HG03097 (cell line): Measurements from ENCODE around the gene DCC.

ENCODE experiments used
- ATAC-seq: cut with Tn5 transposase; IDR thresholded peaks from one replicate; pipeline ENCODE4 v1.9.1; 2021; ENCODE audit not compliant: unreplicated experiment, low FRiP score

DCC gene, protein sequence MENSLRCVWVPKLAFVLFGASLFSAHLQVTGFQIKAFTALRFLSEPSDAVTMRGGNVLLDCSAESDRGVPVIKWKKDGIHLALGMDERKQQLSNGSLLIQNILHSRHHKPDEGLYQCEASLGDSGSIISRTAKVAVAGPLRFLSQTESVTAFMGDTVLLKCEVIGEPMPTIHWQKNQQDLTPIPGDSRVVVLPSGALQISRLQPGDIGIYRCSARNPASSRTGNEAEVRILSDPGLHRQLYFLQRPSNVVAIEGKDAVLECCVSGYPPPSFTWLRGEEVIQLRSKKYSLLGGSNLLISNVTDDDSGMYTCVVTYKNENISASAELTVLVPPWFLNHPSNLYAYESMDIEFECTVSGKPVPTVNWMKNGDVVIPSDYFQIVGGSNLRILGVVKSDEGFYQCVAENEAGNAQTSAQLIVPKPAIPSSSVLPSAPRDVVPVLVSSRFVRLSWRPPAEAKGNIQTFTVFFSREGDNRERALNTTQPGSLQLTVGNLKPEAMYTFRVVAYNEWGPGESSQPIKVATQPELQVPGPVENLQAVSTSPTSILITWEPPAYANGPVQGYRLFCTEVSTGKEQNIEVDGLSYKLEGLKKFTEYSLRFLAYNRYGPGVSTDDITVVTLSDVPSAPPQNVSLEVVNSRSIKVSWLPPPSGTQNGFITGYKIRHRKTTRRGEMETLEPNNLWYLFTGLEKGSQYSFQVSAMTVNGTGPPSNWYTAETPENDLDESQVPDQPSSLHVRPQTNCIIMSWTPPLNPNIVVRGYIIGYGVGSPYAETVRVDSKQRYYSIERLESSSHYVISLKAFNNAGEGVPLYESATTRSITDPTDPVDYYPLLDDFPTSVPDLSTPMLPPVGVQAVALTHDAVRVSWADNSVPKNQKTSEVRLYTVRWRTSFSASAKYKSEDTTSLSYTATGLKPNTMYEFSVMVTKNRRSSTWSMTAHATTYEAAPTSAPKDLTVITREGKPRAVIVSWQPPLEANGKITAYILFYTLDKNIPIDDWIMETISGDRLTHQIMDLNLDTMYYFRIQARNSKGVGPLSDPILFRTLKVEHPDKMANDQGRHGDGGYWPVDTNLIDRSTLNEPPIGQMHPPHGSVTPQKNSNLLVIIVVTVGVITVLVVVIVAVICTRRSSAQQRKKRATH (N-terminal part only)

GRCh38 chr18:52339891-52340371 is at the start of gene DCC:
Gene DCC, plus strand, starts transcription at chr18:52340197. Its CDS starts 591 bp downstream, at chr18:52340788.
- no peak for ATAC-seq

- ATAC-seq: no peak
Observed at GRCh38 chr18:52310651-52311050, 29.3 kb upstream of the DCC start.

DNA sequence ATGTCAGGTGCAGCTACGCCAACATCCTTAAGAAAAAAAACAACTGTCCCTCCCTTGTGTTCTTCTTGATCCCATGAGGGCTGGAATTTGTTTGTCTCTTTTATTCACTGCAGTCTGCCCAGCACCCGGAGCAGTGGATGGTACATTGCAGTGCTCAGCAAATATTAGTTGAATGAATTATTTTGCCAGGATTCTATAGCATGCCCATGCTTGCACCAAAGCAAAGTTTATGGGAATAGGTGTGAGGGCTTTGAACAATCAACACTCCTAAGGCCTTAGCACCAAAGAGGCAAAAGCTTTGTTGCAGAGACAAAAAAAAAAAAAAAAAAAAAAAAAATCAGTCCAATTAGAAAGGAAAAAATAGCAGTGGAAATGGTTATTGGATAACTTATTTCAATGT is 28.7 kb upstream of the DCC start:
- ATAC-seq: no peak

DNA sequence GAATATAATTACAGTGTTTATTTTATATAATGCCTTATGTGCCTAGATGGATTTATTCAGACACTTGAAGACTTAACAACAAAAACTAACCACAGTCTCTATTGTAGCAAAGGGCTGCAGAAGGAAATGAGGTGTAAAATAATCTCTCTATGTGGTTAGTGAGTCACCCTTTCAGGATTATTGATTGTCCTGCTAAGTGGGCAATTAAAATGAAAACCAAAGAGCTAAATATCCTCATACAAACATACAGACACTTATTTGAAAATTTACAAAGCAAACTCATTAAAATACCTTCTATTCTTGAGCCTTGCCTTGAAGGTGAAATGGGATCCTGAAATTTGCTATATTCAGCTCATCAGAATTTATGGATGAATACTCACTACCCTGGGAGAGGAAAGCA is 27.7 kb upstream of the DCC start:
- no peak for ATAC-seq

DNA sequence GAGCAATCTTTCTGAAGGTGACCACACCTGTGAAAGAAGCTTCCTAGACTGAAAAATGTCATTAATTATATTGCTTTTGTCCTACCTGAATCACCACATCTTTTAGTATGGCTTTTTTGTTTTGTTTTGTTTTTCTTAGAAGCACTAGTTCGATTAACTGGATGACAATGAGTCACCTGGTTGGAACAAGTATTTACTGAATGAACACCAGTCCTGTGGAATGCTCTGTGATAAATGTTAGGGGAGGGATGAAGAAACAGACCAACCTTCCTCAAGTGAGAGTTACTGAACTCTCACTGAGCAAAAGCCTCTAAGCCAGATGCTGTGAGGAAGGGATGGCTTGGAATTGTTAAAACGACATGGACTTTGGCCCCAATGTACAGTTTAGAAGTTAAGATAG is 26.8 kb upstream of the DCC start:
- ATAC-seq: no peak

DNA sequence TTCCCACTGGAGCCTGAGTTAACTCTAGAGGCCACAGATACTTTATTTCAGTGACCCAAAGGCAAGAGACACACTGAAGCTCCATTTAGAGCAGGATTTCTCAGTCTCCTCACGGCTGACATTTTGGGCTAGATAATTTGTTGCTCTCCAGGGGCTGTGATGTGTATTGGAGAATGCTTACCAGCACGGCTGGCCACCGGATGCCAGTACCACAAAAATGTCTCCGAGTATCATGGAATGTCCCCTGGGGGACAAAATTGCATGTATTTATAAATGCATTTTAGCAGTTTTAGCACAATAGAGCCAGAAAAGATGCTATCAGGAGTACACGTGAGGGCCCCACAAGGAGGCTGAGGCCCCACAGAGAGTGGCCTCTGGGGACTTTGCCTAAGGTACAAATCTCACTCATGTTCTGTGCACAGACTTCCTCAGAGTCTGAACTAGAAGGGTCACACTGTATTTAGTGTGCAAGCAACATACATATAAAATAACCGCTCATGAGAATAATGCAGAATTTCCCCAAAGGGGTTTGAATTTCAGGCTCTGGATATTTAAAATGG is 20.5 kb upstream of the DCC start:
- no peak for ATAC-seq

- ATAC-seq: no peak
Observed at GRCh38 chr18:52322307-52322706, 17.7 kb upstream of the DCC start.

- ATAC-seq: no peak
Observed at GRCh38 chr18:52323802-52324201, 16.2 kb upstream of the DCC start.

- ATAC-seq: no peak
Observed at GRCh38 chr18:52325997-52326396, 14.0 kb upstream of the DCC start.

- no peak for ATAC-seq
Observed at GRCh38 chr18:52333860-52334259, 6.1 kb upstream of the DCC start.

- no peak for ATAC-seq
Observed at GRCh38 chr18:52334307-52334706, 5.7 kb upstream of the DCC start.

DNA sequence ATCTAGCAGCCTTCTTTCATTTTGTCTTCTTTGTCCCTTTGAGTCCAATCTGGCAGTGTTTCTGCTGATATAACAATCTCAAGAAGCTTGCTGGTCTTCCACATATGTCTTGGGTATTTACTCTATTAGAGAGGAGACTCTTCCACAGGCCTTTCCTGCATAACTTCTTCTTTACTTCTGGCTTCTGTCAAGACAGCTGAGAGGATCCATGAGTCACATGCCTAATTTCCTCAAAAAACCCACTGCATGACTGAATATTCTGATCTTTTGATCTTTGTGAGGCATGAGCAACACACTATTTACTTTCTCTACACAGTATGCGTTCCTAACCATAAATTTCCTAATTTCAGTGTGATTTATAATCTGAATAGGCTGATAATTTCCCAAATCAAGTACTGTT is 5.1 kb upstream of the DCC start:
- no peak for ATAC-seq

GRCh38 chr18:52337276-52337675 is 2.7 kb upstream of the DCC start:
- ATAC-seq: no peak

DNA sequence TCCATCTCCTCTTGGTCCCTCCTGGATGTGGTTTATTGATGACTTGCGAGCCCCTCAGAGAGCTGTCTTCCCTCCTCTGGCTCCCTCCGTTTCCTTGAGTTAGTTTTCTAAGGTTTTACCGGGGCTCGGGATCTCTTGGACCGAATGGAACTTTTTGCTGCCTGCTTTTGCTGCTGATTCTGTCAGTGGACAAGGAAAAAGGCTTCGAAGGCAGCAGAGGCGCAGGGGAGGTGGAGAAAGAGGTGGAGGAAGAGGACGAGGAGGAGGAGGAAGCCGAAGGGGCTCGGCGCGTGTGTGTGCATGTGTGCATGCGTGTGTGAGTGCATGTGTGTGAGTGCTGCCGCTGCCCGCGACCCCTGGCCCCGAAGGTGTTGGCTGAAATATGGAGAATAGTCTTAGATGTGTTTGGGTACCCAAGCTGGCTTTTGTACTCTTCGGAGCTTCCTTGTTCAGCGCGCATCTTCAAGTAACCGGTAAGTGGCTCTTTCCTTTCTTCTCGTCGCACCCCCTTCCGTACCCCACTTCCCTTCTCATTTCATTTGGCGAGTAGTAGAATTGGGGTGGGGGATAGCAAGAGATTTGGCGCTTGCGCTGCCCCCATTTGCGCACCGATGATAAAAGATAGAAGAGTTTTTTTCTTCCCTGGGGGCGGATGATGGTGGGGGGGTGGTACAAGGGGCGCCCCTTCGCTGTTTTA is 557 bp downstream of the DCC start:
- no peak for ATAC-seq

DNA sequence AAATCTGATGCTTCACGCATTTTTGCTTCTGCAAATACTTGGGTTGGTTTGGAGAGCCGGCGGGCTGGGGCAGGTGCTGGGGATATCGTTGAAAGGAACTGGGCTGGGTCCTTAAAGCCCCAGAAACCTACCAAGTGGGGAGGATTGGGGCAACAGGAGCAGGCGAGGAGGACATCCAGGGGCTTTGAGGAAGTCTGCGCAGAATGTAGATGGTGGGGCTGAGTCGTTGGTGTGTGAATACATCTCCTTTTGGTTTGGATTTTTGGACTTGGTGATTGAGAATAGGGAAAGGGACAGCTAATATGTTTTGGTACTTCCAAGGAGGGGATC is 1.1 kb downstream of the DCC start:
- ATAC-seq: no peak

- ATAC-seq: no peak
Observed at GRCh38 chr18:52341608-52342381, 1.8 kb downstream of the DCC start.

- no peak for ATAC-seq
Observed at GRCh38 chr18:52342456-52342855, 2.5 kb downstream of the DCC start.

GRCh38 chr18:52343138-52343537 is 3.1 kb downstream of the DCC start:
- ATAC-seq: no peak

GRCh38 chr18:52343731-52344340 is 3.8 kb downstream of the DCC start:
- no peak for ATAC-seq
